HG03108 (cell line): ENCODE measurements around the gene BTN1A1.
"Not testable (repeated sequence)": the region's sequence is repeated elsewhere in the genome, so short reads cannot be mapped to it uniquely, and the experiment has no call there.

Experiments used
- ATAC-seq: cut with Tn5 transposase; IDR thresholded peaks from one replicate; pipeline ENCODE4 v1.9.1; 2021; ENCODE audit warnings: moderate library complexity; ENCODE audit not compliant: unreplicated experiment

The BTN1A1 gene

DNA sequence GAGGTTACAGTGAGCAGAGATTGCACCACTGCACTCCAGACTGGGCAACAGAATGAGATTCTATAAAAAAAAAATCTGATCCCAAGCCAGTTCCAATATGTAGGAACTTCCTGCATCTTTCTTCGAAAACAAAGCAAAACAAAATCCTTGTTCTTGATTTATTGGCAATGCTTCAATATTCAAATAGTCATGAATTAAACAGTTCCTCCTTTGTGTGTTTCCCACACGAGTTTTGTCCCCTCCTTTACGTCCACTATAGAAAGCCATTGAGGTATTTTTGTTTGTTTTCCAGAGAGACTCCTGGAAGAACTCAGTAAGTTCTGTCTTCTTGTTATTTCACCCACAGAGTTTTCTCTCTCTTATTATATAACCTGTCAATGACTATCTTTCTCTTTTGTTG is 7.6 kb downstream of the BTN1A1 start:
- no peak for ATAC-seq

DNA sequence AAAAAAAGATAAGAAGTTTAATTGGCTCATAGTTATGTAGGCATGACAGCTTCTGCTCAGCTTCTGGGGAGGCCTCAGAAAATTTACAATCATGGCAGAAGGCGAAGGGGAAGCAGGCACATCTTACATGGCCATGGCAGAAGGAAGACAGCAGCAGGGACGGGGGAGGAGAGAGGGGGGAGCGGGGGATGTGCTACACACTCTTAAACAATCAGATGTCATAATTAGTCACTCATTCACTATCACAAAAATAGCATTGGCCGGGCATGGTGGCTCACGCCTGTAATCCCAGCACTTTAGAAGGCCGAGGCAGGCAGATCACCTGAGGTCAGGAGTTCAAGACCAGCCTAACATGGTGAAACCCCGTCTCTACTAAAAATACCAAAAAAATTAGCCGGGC is 10.9 kb downstream of the BTN1A1 start:
- ATAC-seq: not testable (repeated sequence)

GRCh38 chr6:26514984-26515383 is 14.9 kb downstream of the BTN1A1 start:
- ATAC-seq: no peak

- no peak for ATAC-seq
Observed at GRCh38 chr6:26516481-26517427, 16.7 kb downstream of the BTN1A1 start.

DNA sequence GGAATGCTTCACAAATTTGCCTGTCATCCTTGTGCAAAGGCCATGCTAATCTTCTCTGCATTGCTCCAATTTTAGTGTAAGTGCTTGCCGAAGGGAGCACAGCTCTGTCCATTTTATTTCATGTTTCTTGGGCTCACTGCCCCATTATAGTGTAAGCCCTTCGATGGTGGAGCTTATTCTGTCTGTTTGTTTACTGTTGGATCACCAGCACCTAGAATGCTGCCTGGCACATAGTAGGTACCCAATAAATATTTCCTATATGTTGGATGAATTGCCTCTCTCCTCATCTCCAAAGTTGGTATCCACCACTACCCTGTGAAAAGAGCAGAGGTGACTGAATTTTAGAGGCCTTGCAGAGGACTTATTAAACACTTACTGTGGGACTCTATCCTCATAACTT is 19.3 kb downstream of the BTN1A1 start:
- no peak for ATAC-seq

GRCh38 chr6:26520237-26520849 is 20.2 kb downstream of the BTN1A1 start:
- peak; percentile 24 for ATAC-seq

- ATAC-seq: peak; percentile 50
Observed at GRCh38 chr6:26520850-26521599, 20.9 kb downstream of the BTN1A1 start.

DNA sequence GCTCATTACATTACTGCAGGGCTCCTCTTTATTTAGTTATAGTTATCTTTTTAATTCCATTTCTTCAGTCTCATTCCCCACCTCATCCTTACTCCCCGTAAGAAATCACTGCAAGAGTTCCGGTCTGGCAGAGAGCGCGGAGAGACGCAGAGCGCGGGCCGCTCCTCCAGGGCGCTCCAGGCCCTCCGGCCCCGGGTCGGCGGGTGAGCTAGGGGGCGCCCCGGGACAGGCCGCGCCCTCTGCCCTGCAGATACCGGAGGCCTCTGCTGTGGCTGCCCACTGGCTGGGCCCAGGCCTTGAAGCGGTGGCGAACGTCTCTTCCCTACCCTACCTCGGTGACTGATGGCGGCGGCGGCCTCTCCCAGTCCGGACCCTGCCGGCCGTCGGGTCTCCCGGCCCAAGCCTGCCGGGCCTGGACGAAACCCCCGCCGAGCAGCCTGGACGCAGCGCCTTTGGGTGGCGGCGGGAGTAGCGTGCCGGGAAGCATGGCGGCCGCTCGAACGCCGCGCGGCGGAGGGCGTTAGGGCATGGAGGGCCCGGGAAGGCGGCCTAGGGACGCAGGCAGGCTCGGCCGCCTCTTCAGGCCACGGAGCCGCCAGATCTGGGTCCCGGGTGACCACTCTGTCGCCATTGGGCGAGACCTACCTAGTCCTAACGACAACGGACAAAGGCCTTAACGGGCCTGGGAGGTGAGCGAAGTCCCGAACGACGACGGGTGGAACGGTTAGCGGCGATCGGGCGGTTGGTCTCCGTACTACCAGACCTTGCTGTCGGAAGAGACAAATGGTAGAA is 21.7 kb downstream of the BTN1A1 start:
- peak; percentile 88 for ATAC-seq

DNA sequence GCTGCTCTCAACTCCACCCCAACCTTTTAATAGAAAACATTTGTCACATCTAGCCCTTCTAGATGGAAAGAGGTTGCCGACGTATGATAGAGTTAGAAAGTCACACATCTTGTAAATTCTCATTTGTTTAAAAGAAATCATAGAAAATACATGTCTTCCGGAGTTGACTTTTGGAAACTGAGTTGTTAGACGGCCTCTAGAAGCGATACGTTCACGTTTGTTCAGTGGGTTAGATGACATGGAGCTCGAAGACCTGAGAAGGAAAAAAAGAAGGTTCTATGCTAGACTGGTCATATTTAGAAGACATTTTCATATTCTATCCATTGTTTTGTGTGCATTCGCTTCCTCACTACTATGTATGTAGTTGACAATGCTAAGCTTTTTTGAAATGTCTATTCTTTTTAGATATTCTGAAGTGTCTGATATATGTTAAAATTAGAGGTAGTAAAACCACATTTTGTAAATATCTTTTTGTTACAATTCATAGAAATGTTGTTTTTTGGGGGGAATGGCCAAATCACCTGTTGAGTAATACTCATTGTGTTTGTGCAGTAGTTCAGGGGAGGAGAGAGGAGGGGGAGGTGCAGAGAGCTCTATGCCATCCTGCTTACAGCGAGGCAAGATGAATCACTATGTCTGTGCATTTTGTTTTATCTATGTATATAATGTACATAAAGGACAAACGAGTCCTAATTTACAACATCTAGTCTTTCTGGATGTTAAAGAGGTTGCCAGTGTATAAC is 22.6 kb downstream of the BTN1A1 start:
- not testable (repeated sequence) for ATAC-seq

DNA sequence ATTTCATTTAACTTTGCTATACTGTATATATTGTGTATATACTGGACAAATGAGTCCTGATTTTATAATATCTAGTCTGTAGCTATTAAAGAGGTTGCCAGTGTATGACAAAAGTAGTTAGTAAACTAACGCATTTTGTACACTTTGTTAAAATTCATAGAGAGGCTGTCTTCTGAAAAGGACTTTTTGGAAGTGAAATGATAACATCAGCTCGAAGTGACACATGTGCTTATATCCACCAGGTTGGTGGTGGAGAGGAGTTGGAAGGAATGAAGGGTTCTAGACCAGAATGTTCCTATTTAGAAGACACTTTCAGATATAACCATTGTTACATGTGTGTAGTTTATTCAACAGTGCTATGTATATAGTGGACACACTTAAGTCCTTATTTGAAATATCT is 24.2 kb downstream of the BTN1A1 start:
- not testable (repeated sequence) for ATAC-seq

GRCh38 chr6:26524722-26525370 is 24.7 kb downstream of the BTN1A1 start:
- no peak for ATAC-seq

DNA sequence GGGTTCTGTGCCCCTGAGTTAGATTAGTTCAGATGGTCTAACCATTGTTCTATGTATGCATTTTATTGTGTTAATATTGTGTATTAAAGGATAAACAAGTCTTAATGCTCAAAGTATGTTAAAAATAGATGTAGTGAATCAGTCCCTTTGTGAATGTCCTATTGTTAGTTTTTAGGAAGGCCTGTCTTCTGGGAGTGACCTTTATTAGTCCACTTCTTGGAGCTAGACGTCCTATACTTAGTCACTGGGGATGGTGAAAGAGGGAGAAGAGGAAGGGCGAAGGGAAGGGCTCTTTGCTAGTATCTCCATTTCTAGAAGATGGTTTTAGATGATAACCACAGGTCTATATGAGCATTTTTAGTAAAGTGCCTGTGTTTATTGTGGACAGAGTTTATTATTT is 25.7 kb downstream of the BTN1A1 start:
- ATAC-seq: no peak

- ATAC-seq: no peak
Observed at GRCh38 chr6:26526928-26527327, 26.8 kb downstream of the BTN1A1 start.

DNA sequence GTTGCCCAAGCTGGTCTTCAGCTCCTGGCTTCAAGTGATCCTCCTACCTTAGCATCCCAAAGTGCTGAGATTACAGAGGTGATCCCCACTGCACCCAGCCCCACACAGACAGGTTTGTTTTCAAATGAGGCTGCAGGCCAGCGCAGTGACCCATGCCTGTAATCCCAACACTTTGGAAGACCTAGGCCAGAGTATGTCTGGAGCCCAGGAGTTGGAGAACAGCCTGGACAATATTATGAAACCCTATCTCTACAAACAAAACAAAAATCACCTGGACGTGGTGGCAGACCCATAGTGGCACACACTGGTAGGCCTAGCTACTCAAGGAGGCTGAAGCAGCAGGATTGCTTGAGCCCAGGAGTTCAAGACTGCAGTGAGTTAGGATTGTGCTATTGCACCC is 30.1 kb downstream of the BTN1A1 start:
- no peak for ATAC-seq

DNA sequence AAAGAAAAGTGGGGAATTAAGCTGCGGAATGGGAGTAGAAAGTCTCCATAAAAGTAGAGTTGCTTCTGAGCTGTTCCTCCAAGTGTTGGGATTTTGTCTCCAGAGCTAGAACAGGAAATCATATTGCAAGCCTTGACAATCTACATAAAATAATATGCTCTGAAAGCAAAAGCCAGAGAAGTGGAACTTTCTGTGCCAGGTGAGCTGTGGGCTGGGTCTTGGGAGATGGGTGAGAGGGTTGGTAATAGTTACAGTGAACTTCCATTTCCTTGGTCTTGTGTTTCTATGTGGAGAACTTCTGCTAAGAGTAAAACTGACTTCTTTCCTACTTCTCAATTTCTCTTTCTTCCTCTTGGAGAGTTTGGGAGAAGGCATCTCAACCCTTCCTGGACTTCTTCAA is 31.8 kb downstream of the BTN1A1 start:
- ATAC-seq: no peak

DNA sequence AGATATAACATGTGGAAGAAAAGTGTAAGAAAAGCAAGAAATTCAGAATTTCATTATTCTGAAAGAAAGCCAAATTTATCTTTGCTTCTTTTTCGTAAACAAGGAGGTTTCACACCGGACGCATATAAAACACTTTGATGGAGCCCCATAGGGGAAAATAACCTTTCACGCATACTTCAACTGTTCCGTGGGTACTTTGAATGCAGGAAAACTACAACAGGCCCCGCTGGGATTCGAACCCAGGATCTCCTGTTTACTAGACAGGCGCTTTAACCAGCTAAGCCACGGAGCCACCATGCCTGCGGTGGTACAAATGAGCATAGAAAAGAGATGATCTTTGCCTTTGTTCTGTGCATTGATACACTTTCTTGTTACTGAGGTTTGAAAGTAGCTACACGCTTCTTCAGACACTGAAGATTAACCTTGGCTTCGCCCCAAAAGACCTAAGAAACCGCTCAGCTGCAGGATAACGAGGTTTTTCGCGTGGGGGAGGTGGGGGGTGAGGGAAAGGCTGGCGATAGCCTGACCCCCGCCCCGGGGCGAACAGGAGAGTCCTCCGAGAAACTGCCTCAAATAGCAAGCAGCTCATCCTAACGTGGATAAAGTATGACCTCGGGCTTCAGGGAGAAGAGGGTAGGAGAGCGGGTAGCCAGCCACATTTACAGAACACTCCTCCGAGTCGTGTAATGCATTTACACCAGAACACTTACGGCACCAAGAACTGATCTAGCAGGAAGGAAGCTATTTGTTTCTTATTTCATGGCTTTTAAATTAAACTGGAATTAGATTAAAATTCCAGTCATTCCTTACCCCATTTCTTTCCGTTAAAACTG is 32.8 kb downstream of the BTN1A1 start:
- no peak for ATAC-seq

DNA sequence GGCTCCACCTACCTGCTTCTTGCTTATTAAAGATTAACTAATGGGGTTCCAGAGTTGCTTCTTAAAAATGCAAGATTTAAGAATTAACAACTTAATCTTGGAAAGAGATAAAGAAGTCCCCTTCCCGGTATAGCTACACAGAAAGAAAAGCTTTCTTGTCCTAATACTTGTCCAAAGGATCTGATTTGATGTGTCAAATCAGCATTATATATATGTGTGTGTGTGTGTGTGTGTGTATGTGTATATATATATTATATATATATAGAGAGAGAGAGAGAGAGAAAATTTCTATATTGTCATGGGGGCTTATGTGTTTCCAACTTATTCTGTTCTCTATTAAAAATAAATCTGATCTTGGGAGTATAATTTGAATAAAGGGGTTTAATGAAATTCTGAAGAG is 33.4 kb downstream of the BTN1A1 start:
- no peak for ATAC-seq

DNA sequence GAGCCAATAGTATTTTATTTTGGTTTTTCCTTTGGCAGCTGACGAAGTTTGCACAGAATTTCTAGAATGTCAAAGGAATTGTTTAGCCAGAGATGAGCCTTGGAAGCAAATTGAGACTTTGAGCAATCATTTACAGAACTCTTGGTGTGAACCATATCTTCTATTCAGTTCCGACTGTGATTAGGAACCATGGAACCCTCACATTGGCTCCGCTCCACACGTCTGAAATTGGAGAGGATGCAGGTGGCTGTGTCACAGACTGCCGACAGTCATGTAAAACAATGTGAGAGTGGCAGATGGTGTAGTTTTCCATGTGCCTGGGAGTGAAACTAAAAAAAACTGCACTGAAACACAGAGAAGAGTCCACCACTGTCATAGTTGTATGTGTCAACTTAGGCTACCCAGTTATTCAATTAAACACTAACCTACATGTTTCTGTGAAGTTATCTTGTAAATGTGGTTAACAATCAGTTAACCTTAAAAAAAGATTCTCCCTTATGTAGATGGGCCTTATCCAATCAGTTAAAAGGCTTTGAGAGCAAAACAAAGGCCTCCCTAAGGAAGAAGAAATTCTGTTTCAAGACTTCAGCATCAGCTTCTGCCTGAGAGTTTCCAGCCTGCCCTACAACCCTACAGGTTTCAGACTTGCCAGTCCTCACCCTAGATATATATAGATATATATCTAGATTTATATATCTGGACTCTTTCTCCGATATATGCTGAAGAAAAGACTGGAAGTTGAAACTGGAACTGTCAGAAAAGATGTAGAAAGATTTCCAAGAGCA is 34.8 kb downstream of the BTN1A1 start:
- no peak for ATAC-seq
